A549 treated with CORT108297 at 1 μM for 4 hours (cell line): ENCODE results near the gene CXXC4. TPM values are rescaled to one million over a fixed set of nuclear protein-coding genes. Genes with fewer than 3 reads are reported as not detected.

ENCODE experiments used
- total RNA-seq: library from RNA; stranded (reverse); fragments of 200-300 nt; extraction: Qiagen RNA extraction; gene quantifications from 5 replicates; pipeline ENCODE4 v1.2.3, GENCODE V29; 2022

The CXXC4 gene
- 0.02 to 0.05 TPM in 2 of 5 replicates, not detected in the others for total RNA-seq

DNA sequence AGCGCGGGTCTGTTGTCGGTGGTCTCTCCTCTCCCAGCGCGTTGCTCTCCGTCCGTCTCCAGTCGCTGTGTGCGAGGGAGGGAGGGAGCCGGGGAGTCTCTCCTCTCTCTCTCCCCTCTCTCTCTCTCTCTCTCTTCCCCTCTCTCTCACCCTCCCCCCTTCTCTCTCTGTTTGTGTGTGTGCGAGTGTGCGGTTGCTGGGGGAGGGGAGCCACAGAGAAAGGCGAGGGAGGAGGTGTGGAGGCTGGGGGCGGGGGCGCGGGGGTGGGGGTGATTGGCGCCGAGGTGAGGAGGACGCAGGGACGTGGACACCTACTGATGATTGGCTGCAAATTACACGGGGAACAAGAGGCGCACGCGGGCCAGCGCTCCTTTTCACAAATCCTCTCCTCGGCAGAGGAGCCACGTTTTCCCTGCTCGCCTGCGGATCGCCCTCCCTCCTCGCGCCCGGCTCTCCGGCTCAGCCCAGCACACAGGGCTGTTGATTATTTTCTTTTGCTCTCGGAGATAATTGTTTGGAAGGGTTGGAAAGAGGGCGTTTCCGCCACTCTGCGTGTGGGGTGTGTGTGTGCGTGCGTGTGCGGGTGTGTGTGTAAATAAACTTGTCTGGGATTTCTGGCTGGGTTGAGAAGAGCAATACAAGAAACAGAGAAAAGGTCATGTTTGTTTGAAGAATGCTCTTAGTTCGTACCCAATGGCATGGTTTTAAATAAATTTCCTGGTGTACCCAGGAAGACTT lies at the start of gene CXXC4:
Gene CXXC4 (minus strand): TSS at position 73 of the 738 bp plus-strand sequence. CDS start 3,092 bp downstream, outside the sequence.

